ENCODE measurements around the gene RPS6KA2. TPM values are rescaled to one million over a fixed set of nuclear protein-coding genes. Genes with fewer than 3 reads are reported as not detected.

Gene RPS6KA2
- total and polyA plus RNA-seq, 2 donors (not counting 3 experiments of a cell fraction or from before 2014, with no cell fraction given), result 54.5 to 75.8 TPM

DNA sequence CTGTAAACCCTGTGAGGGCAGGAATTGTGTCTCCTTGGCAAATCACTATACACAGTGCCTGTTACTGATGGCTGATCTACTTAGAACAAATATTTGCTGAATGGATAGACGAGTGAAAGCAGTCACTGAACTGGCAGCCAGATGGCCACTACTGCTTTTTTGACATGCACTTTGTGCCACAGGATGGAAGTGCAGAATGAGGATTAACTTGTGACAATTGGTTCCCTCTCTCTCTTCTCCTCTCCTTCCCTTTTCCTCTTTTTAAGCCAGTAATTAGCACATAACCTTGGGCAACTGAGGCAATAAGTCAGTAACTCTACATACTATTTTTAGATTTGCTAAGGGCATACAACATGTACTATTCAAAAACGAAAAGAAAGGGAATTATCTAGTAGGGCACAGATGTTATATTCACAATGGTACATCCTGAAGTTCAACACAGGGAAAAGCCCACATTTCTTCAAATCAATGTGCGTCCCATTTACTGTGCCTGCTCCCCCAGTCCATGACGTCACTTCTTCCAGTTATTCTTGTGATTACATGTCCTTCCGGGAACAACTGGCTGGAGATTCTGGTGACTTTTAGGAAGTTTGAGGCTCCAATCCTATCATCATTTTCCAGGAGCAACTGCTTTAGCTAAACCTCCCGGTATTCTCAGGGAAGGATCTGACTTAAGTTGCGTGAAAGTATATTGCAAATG, 17.0 kb upstream of the RPS6KA2 start:
- intact Hi-C loops (cut with micrococcal nuclease) (loop anchor here (5.0 kb wide), 1 partner anchor 157 kb away; no protein-coding TSS in a partner anchor), dilution Hi-C loops (cut with MboI; ENCODE audit: extremely low pct_ligation_motif_present, low sequenced_read_pairs) (no loop called here)
- H2AFZ ChIP-seq (ENCODE audit: low read depth, low read length), result no peak overlapping the region
- no peak overlapping the region for H3K4me3 ChIP-seq (replicated peaks in 1 of 3; ENCODE audit: insufficient read depth in 1 of 3, low read depth in 1 of 3, low read length in 3 of 3)
- TF ChIP-seq JUN (IDR thresholded peaks at IDR 0.05; ENCODE audit: borderline replicate concordance, insufficient read depth, insufficient read length, low read depth) (peak; percentile 76), MAX (IDR thresholded peaks at IDR 0.05; ENCODE audit: insufficient read depth, insufficient read length) (no peak)
- H3K36me3 ChIP-seq (ENCODE audit: control insufficient read depth in 2 of 2, extremely low read depth in 1 of 2, insufficient read depth in 2 of 2, low read length in 2 of 2), result no peaks in the 10 kb centered on the region
- ChIA-PET POLR2A (no interaction called here), CTCF (no interaction called here)
- H3K79me2 ChIP-seq (ENCODE audit: control insufficient read depth, insufficient read depth, low read length), result no peaks in the 10 kb centered on the region
- H3K4me1 ChIP-seq (ENCODE audit: control insufficient read depth, extremely low read depth, insufficient read depth, low read length), result peaks cover 30% of the 10 kb centered on the region
- no peak overlapping the region for H3K4me2 ChIP-seq (ENCODE audit: insufficient read depth, low read length)
- FAIRE-seq (no peak), DNase-seq (ENCODE audit: low read depth, low spot score) (peak; percentile 30)
- no peak overlapping the region for H3K27ac ChIP-seq (ENCODE audit: insufficient read depth, low read depth, low read length)
- no peaks in the 10 kb centered on the region for H4K20me1 ChIP-seq (replicated peaks; ENCODE audit: control insufficient read depth, extremely low read depth, insufficient read depth, low read length)
- BruUV-seq (replicated peaks), result no TSS peak
- H3K9me3 ChIP-seq (replicated peaks; ENCODE audit: control insufficient read depth, insufficient read depth, low read length), result no peaks in the 10 kb centered on the region
- no peaks in the 10 kb centered on the region for H3K27me3 ChIP-seq (ENCODE audit: control insufficient read depth in 2 of 2, insufficient read depth in 2 of 2, low read length in 2 of 2)
- no peak overlapping the region for H3K9ac ChIP-seq (replicated peaks; ENCODE audit: extremely low read depth, insufficient read depth, low read length)
- H3K9me1 ChIP-seq (replicated peaks; ENCODE audit: control insufficient read depth, extremely low read depth, insufficient read depth, low read length), result no peaks in the 10 kb centered on the region

DNA sequence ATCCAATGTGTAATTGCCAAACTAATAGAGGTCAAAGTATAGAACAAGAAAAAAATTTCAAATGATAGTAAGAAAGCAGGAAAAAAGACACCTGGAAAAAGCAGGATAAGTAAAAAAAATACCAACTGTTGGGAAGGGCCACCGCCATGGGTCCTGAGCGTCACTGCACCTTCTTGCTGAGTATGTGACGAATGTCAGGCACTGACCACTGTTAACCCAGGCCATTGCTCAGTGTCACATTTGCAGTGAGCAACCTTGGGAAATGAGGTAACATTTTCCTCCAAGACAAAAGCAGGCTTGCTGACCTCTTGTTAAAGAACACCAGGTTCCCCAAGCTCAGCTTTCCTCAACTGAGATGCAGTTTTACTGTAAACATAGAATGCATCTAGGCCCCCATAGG, 15.6 kb upstream of the RPS6KA2 start:
- ChIA-PET POLR2A (no interaction called here), CTCF (no interaction called here)
- no peaks in the 10 kb centered on the region for H3K36me3 ChIP-seq (ENCODE audit: control insufficient read depth in 2 of 2, extremely low read depth in 1 of 2, insufficient read depth in 2 of 2, low read length in 2 of 2)
- H3K9me3 ChIP-seq (replicated peaks; ENCODE audit: control insufficient read depth, insufficient read depth, low read length), result no peaks in the 10 kb centered on the region
- H3K9me1 ChIP-seq (replicated peaks; ENCODE audit: control insufficient read depth, extremely low read depth, insufficient read depth, low read length), result no peaks in the 10 kb centered on the region
- DNase-seq (ENCODE audit: low read depth, low spot score), result no peak
- H3K79me2 ChIP-seq (ENCODE audit: control insufficient read depth, insufficient read depth, low read length), result no peaks in the 10 kb centered on the region
- H3K4me3 ChIP-seq (replicated peaks in 1 of 3; ENCODE audit: insufficient read depth in 1 of 3, low read depth in 1 of 3, low read length in 3 of 3), result no peak overlapping the region
- H4K20me1 ChIP-seq (replicated peaks; ENCODE audit: control insufficient read depth, extremely low read depth, insufficient read depth, low read length), result no peaks in the 10 kb centered on the region
- intact Hi-C loops (cut with micrococcal nuclease) (loop anchor here (5.0 kb wide), 1 partner anchor 155 kb away; no protein-coding TSS in a partner anchor), dilution Hi-C loops (cut with MboI; ENCODE audit: extremely low pct_ligation_motif_present, low sequenced_read_pairs) (no loop called here)
- no peak overlapping the region for H3K27ac ChIP-seq (ENCODE audit: insufficient read depth, low read depth, low read length)
- FAIRE-seq, result no peak
- H2AFZ ChIP-seq (ENCODE audit: low read depth, low read length), result no peak overlapping the region
- TF ChIP-seq MYC (IDR thresholded peaks at IDR 0.05; ENCODE audit: low read depth, low read length) (no peak), JUN (IDR thresholded peaks at IDR 0.05; ENCODE audit: borderline replicate concordance, insufficient read depth, insufficient read length, low read depth) (no peak), MAX (IDR thresholded peaks at IDR 0.05; ENCODE audit: insufficient read depth, insufficient read length) (no peak), EZH2 (IDR thresholded peaks at IDR 0.05; ENCODE audit: borderline replicate concordance, low read depth, low read length, severe bottlenecking) (no peak), CTCF (IDR thresholded peaks at IDR 0.05; ENCODE audit: extremely low read depth in 1 of 2, insufficient read depth in 1 of 2, low read depth in 1 of 2, low read length in 2 of 2) (no peak), GATA2 (IDR thresholded peaks at IDR 0.05; ENCODE audit: insufficient read depth, insufficient read length, low read depth, low read length) (no peak), POLR2AphosphoS5 (IDR thresholded peaks at IDR 0.05; ENCODE audit: insufficient read depth, low read depth, low read length) (no peak), POLR2A (IDR thresholded peaks at IDR 0.05; ENCODE audit: low read depth, low read length) (no peak), FOS (IDR thresholded peaks at IDR 0.05; ENCODE audit: borderline replicate concordance, insufficient read depth, low read length) (no peak)
- no peaks in the 10 kb centered on the region for H3K27me3 ChIP-seq (ENCODE audit: control insufficient read depth in 2 of 2, insufficient read depth in 2 of 2, low read length in 2 of 2)
- peaks cover 30% of the 10 kb centered on the region for H3K4me1 ChIP-seq (ENCODE audit: control insufficient read depth, extremely low read depth, insufficient read depth, low read length)
- H3K9ac ChIP-seq (replicated peaks; ENCODE audit: extremely low read depth, insufficient read depth, low read length), result no peak overlapping the region
- BruUV-seq (replicated peaks), result no TSS peak
- H3K4me2 ChIP-seq (ENCODE audit: insufficient read depth, low read length), result no peak overlapping the region

All from endothelial cell of umbilical vein (primary cell).